Stimulated activated CD4-positive, alpha-beta T cell treated with anti-CD3 and anti-CD28 coated beads, Interleukin-4, amount 100 ng/mL, for 4 hours (primary cell): Measurements from ENCODE around the gene EPHA7.

Experiments
- DNase-seq, 2 experiments: peaks; one replicate each; pipeline ENCODE4 v3.0.0-alpha.2; 2020

The EPHA7 gene

GRCh38 chr6:93322651-93323050 is 96.7 kb downstream of the EPHA7 start:
- no peak for DNase-seq

GRCh38 chr6:93319304-93319703 is 100.1 kb downstream of the EPHA7 start:
- DNase-seq, result no peak

- no peak for DNase-seq
Measured at GRCh38 chr6:93318121-93318520, 101.2 kb downstream of the EPHA7 start.

- no peak for DNase-seq
Measured at GRCh38 chr6:93317592-93317991, 101.8 kb downstream of the EPHA7 start.

- no peak for DNase-seq
Measured at GRCh38 chr6:93307505-93308409, 111.6 kb downstream of the EPHA7 start.

GRCh38 chr6:93305088-93305487 is 114.3 kb downstream of the EPHA7 start:
- no peak for DNase-seq

GRCh38 chr6:93304505-93304904 is 114.9 kb downstream of the EPHA7 start:
- DNase-seq, result no peak

GRCh38 chr6:93300661-93301060 is 118.7 kb downstream of the EPHA7 start:
- DNase-seq, result no peak

GRCh38 chr6:93299622-93300021 is 119.7 kb downstream of the EPHA7 start:
- DNase-seq, result no peak

GRCh38 chr6:93295631-93296030 is 123.7 kb downstream of the EPHA7 start:
- DNase-seq, result no peak

GRCh38 chr6:93294879-93295278 is 124.5 kb downstream of the EPHA7 start:
- DNase-seq, result no peak

GRCh38 chr6:93293872-93294271 is 125.5 kb downstream of the EPHA7 start:
- DNase-seq, result no peak

GRCh38 chr6:93293460-93293859 is 125.9 kb downstream of the EPHA7 start:
- DNase-seq, result no peak

- DNase-seq, result no peak
Measured at GRCh38 chr6:93282521-93283031, 136.8 kb downstream of the EPHA7 start.

- DNase-seq, result no peak
Measured at GRCh38 chr6:93278241-93278640, 141.1 kb downstream of the EPHA7 start.

- DNase-seq, result no peak
Measured at GRCh38 chr6:93272896-93273295, 146.5 kb downstream of the EPHA7 start.

GRCh38 chr6:93272211-93272610 is 147.1 kb downstream of the EPHA7 start:
- no peak for DNase-seq

GRCh38 chr6:93266116-93266817 is 153.1 kb downstream of the EPHA7 start:
- no peak for DNase-seq

GRCh38 chr6:93260881-93261280 is 158.5 kb downstream of the EPHA7 start:
- DNase-seq, result no peak

- no peak for DNase-seq
Measured at GRCh38 chr6:93259332-93259731, 160.0 kb downstream of the EPHA7 start.

- no peak for DNase-seq
Measured at GRCh38 chr6:93252930-93253329, 166.4 kb downstream of the EPHA7 start.

- no peak for DNase-seq
Measured at GRCh38 chr6:93248631-93249030, 170.7 kb downstream of the EPHA7 start.

- no peak for DNase-seq
Measured at GRCh38 chr6:93243231-93243778, 176.1 kb downstream of the EPHA7 start.

GRCh38 chr6:93242049-93242448 is 177.3 kb downstream of the EPHA7 start:
- DNase-seq, result no peak
